ENCODE results near the gene UNC5C. TPM values are rescaled to one million over a fixed set of nuclear protein-coding genes. Genes with fewer than 3 reads are reported as not detected.

The UNC5C gene
- total and polyA plus RNA-seq, 2 of the 4 experiments (the other 2 are of a cell fraction), result under 0.01 TPM

DNA sequence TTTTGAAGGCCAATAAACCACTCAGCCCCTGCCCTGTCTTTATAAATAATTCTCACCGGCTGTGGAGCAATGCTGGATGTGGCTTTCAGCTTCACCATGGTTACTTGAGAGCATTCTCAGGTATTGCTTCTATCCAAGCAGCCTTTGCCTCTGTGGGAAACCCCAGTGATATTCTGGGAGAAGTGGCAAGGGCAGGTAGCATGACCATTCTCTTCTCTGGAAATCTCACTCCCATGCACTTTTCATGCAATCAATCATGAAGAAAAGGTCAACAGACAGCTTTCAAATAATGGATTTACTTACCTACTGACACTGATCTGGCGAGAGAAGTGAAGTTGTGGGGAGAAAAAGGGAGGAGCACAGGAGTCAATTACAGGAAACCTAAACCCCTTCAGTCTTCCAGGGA is 49.5 kb downstream of the UNC5C start:
- H2BK15ac ChIP-seq (ENCODE audit: low read depth, low read length), result no peak overlapping the region
- no peaks in the 10 kb centered on the region for H3K9me3 ChIP-seq (ENCODE audit: control insufficient read depth, insufficient read depth, low read length)
- no peak overlapping the region for H2AK5ac ChIP-seq (ENCODE audit: low read depth, low read length)
- no peak overlapping the region for H2BK5ac ChIP-seq (ENCODE audit: low read depth, low read length, poor library complexity, severe bottlenecking)
- no peak overlapping the region for H3K4ac ChIP-seq (ENCODE audit: low read depth, low read length)
- no peak overlapping the region for H3K27ac ChIP-seq (ENCODE audit: insufficient read depth, low read length)
- H3K56ac ChIP-seq (ENCODE audit: extremely low read depth, insufficient read depth, low read length), result no peak overlapping the region
- H3K4me1 ChIP-seq (ENCODE audit: control insufficient read depth, insufficient read depth, low read length), result no peaks in the 10 kb centered on the region
- no peak overlapping the region for H2BK120ac ChIP-seq (ENCODE audit: low read depth, low read length)
- no peak overlapping the region for H3K18ac ChIP-seq (ENCODE audit: low read depth, low read length)
- no peaks in the 10 kb centered on the region for H3K79me1 ChIP-seq (ENCODE audit: low read depth in 1 of 2, low read length in 2 of 2)
- H3K14ac ChIP-seq (replicated peaks; ENCODE audit: low read depth, low read length), result no peak overlapping the region
- H2AFZ ChIP-seq (replicated peaks; ENCODE audit: low read length, poor library complexity), result no peak overlapping the region
- no TSS peak for BruUV-seq (replicated peaks)
- H3K4me3 ChIP-seq (ENCODE audit: insufficient read depth, low read depth, low read length), result no peak overlapping the region
- in situ Hi-C loops (cut with MboI; ENCODE audit: low sequenced_read_pairs), result no loop called here
- H4K20me1 ChIP-seq (ENCODE audit: insufficient read depth, low read length), result no peaks in the 10 kb centered on the region
- no peak overlapping the region for H3K23ac ChIP-seq (ENCODE audit: low read depth, low read length)
- H4K8ac ChIP-seq (ENCODE audit: low read depth in 2 of 2, low read length in 2 of 2), result no peak overlapping the region
- no peak overlapping the region for H2BK20ac ChIP-seq (ENCODE audit: low read depth, low read length)
- H4K5ac ChIP-seq (ENCODE audit: low read depth, low read length), result no peak overlapping the region
- H4K91ac ChIP-seq (ENCODE audit: insufficient read depth, low read depth, low read length), result no peak overlapping the region
- ATAC-seq (ENCODE audit: low read depth) (no peak), DNase-seq (no peak)
- H3K4me2 ChIP-seq (ENCODE audit: low read depth, low read length), result no peak overlapping the region
- intact Hi-C loops (cut with micrococcal nuclease), result no loop called here
- TF ChIP-seq USF2 (IDR thresholded peaks at IDR 0.05; ENCODE audit: low read depth, low read length) (no peak), MXI1 (IDR thresholded peaks at IDR 0.05; ENCODE audit: borderline replicate concordance, low read depth, low read length) (no peak), RAD21 (IDR thresholded peaks at IDR 0.05; ENCODE audit: low read length) (no peak), MAZ (IDR thresholded peaks at IDR 0.05; ENCODE audit: borderline replicate concordance, low read depth, low read length) (no peak), RCOR1 (IDR thresholded peaks at IDR 0.05; ENCODE audit: insufficient replicate concordance, low read length) (no peak), RFX5 (IDR thresholded peaks at IDR 0.05; ENCODE audit: low read depth, low read length) (no peak), CTCF (conservative IDR thresholded peaks at IDR 0.05; ENCODE audit: low read depth, low read length) (no peak), SMC3 (IDR thresholded peaks at IDR 0.05; ENCODE audit: low read depth, low read length) (no peak), MAFK (IDR thresholded peaks at IDR 0.05; ENCODE audit: low read depth, low read length) (no peak)
- TF ChIP-seq, protein P1, sequence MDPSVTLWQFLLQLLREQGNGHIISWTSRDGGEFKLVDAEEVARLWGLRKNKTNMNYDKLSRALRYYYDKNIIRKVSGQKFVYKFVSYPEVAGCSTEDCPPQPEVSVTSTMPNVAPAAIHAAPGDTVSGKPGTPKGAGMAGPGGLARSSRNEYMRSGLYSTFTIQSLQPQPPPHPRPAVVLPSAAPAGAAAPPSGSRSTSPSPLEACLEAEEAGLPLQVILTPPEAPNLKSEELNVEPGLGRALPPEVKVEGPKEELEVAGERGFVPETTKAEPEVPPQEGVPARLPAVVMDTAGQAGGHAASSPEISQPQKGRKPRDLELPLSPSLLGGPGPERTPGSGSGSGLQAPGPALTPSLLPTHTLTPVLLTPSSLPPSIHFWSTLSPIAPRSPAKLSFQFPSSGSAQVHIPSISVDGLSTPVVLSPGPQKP (IDR thresholded peaks at IDR 0.05; ENCODE audit: borderline replicate concordance, low read depth, low read length), result no peak
- no peaks in the 10 kb centered on the region for H3K27me3 ChIP-seq (ENCODE audit: control insufficient read depth, insufficient read depth, low read length)
- no peak overlapping the region for H2AK9ac ChIP-seq (replicated peaks; ENCODE audit: low read depth, low read length, poor library complexity)
- no peak overlapping the region for H3K9ac ChIP-seq (ENCODE audit: low read depth, low read length)
- CTCF ChIA-PET, result interaction anchor here (0.8 kb wide), 1 partner anchor 10 kb away, joined by 3 read pairs; no protein-coding TSS in a partner anchor
- POLR2A ChIA-PET (ENCODE audit: unreplicated experiment), result no interaction called here
- no peaks in the 10 kb centered on the region for H3K9me1 ChIP-seq (ENCODE audit: insufficient read depth, low read length)
- H3K36me3 ChIP-seq (ENCODE audit: control insufficient read depth, insufficient read depth, low read length), result no peaks in the 10 kb centered on the region
- dilution Hi-C loops (cut with HindIII; ENCODE audit: low sequenced_read_pairs, unreplicated experiment), result no loop called here
- WGBS, 2 experiments (ENCODE audit: extremely low coverage in 2 of 2, insufficient read length in 1 of 2), result no CpG with 5 or more reads among the region's 2 CpGs
